Airway epithelial cell (primary cell): ENCODE measurements around the gene FAM98B. TPM values are rescaled to one million over a fixed set of nuclear protein-coding genes. Genes with fewer than 3 reads are reported as not detected.

Experiments used
- total RNA-seq: library from RNA; depleted of rRNA; stranded (reverse); fragments of >200 nt; gene quantifications from 2 replicates; pipeline ENCODE4 v1.2.3, GENCODE V29; 2015

FAM98B gene
- total RNA-seq = 16.0 and 188 TPM in 2 replicates

DNA sequence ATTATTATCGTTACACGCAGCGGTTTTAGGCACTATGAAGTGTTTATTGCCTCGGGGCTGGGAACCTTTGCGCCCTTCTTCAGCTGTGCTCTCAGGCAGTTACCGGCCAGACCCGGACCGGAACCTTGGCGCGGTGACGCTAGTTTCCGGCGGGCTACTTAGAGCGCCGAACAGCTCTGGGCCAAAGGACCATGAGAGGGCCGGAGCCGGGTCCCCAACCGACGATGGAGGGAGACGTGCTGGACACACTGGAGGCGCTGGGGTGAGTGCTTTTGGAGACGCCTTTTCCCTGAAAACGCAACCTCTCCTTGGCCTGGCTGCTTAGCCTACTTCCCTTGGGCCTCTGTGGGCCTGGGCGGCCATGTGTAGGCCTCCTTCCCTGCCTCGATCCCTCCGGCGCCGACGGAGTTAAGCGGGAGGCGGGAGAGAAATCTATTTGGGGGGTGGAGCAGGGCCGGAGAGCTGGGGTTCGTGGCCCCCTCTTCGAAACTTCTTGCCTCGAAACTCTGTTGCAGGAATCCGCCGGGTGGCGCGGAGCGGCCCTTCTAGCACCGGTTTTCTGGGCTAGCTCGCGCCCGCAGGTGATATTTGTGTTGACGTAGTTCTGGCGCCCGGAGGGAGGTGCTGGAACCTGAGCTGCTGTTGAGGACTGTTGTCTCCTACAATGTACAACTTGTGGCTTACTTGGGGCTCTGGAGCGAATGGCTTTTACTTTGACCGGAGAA, at the start of gene FAM98B:
FAM98B (plus strand) TSS at position 157 of the 725 bp plus-strand sequence; CDS start at position 192, 35 bp downstream.

Other genes with a start within 250 kb of the FAM98B start
- gene SPRED1, start 201.3 kb upstream of the FAM98B start, total RNA-seq = 8.7 and 9.6 TPM in 2 replicates
- gene RASGRP1, start 110.7 kb downstream of the FAM98B start, total RNA-seq = 0.85 and 1.2 TPM in 2 replicates